ENCODE measurements around the gene DOK3.
A peak's percentile ranks its signal among the peaks of the same experiment; 100 is the strongest.
"Not testable (repeated sequence)": the region's sequence is repeated elsewhere in the genome, so short reads cannot be mapped to it uniquely, and the experiment has no call there.

Gene DOK3

GRCh38 chr5:177534433-177534832, 24.8 kb upstream of the DOK3 start:
- not testable (repeated sequence) for DNase-seq

- no peak for DNase-seq
Measured at GRCh38 chr5:177531209-177531940, 21.7 kb upstream of the DOK3 start.

- DNase-seq: no peak
Measured at GRCh38 chr5:177530638-177531037, 21.0 kb upstream of the DOK3 start.

- DNase-seq: no peak
Measured at GRCh38 chr5:177529247-177530203, 19.9 kb upstream of the DOK3 start.

GRCh38 chr5:177528631-177529030, 19.0 kb upstream of the DOK3 start:
- DNase-seq: no peak

- no peak for DNase-seq
Measured at GRCh38 chr5:177527595-177527994, 18.0 kb upstream of the DOK3 start.

- DNase-seq: no peak
Measured at GRCh38 chr5:177526791-177527190, 17.2 kb upstream of the DOK3 start.

- DNase-seq: no peak
Measured at GRCh38 chr5:177526191-177526590, 16.6 kb upstream of the DOK3 start.

- DNase-seq: no peak
Measured at GRCh38 chr5:177524941-177525655, 15.5 kb upstream of the DOK3 start.

GRCh38 chr5:177524539-177524900, 14.9 kb upstream of the DOK3 start:
- DNase-seq: no peak

GRCh38 chr5:177523711-177524538, 14.3 kb upstream of the DOK3 start:
- no peak for DNase-seq

GRCh38 chr5:177520916-177521513, 11.4 kb upstream of the DOK3 start:
- DNase-seq: no peak

GRCh38 chr5:177520271-177520670, 10.6 kb upstream of the DOK3 start:
- DNase-seq: no peak

GRCh38 chr5:177519463-177520235, 10.0 kb upstream of the DOK3 start:
- DNase-seq: no peak

GRCh38 chr5:177516601-177517568, 7.3 kb upstream of the DOK3 start, which contains the start of gene DDX41:
DDX41 (minus strand) TSS chr5:177516961; CDS start chr5:177516945, 16 bp downstream.
- peak; percentile 85 for DNase-seq

GRCh38 chr5:177515580-177515979, 6.0 kb upstream of the DOK3 start:
- DNase-seq: no peak

GRCh38 chr5:177514541-177514940, 4.9 kb upstream of the DOK3 start:
- no peak for DNase-seq

GRCh38 chr5:177513500-177513899, 3.9 kb upstream of the DOK3 start:
- no peak for DNase-seq

- DNase-seq: no peak
Measured at GRCh38 chr5:177512736-177513380, 3.2 kb upstream of the DOK3 start.
